IPS-11a (cell line): ENCODE data around the gene DBNL.

ENCODE experiments used
- H3K4me3 ChIP-seq: one replicate; pipeline ENCODE4 v1.5.1; 2013; ENCODE audit warnings: low read depth, low read length, control low read depth

The DBNL gene

GRCh38 chr7:44076101-44076895 is 31.8 kb downstream of the DBNL start:
- no peak overlapping the region for H3K4me3 ChIP-seq

GRCh38 chr7:44077061-44077460 is 32.6 kb downstream of the DBNL start:
- no peak overlapping the region for H3K4me3 ChIP-seq

GRCh38 chr7:44077681-44078091 is 33.2 kb downstream of the DBNL start:
- H3K4me3 ChIP-seq, result no peak overlapping the region

- H3K4me3 ChIP-seq, result no peak overlapping the region
Measured at GRCh38 chr7:44078521-44078920, 34.0 kb downstream of the DBNL start.

- no peak overlapping the region for H3K4me3 ChIP-seq
Measured at GRCh38 chr7:44079331-44080021, 35.0 kb downstream of the DBNL start.

- H3K4me3 ChIP-seq, result no peak overlapping the region
Measured at GRCh38 chr7:44080118-44080517, 35.6 kb downstream of the DBNL start.

- H3K4me3 ChIP-seq, result no peak overlapping the region
Measured at GRCh38 chr7:44080686-44081265, 36.3 kb downstream of the DBNL start.

GRCh38 chr7:44081266-44081748 is 36.8 kb downstream of the DBNL start:
- H3K4me3 ChIP-seq, result no peak overlapping the region

- H3K4me3 ChIP-seq, result peak overlapping the region; percentile 41
Measured at GRCh38 chr7:44082541-44083207, 38.2 kb downstream of the DBNL start.

GRCh38 chr7:44083796-44084195 is 39.3 kb downstream of the DBNL start:
- no peak overlapping the region for H3K4me3 ChIP-seq

- no peak overlapping the region for H3K4me3 ChIP-seq
Measured at GRCh38 chr7:44084701-44085100, 40.2 kb downstream of the DBNL start.

- H3K4me3 ChIP-seq, result no peak overlapping the region
Measured at GRCh38 chr7:44085546-44085945, 41.0 kb downstream of the DBNL start.

GRCh38 chr7:44086627-44087026 is 42.1 kb downstream of the DBNL start:
- no peak overlapping the region for H3K4me3 ChIP-seq

- H3K4me3 ChIP-seq, result no peak overlapping the region
Measured at GRCh38 chr7:44087911-44088838, 43.7 kb downstream of the DBNL start.

- no peak overlapping the region for H3K4me3 ChIP-seq
Measured at GRCh38 chr7:44093102-44093641, 48.7 kb downstream of the DBNL start.

GRCh38 chr7:44094365-44094764 is 49.9 kb downstream of the DBNL start:
- no peak overlapping the region for H3K4me3 ChIP-seq

- H3K4me3 ChIP-seq, result no peak overlapping the region
Measured at GRCh38 chr7:44094883-44095592, 50.5 kb downstream of the DBNL start.

- no peak overlapping the region for H3K4me3 ChIP-seq
Measured at GRCh38 chr7:44095781-44096180, 51.3 kb downstream of the DBNL start.

GRCh38 chr7:44096326-44096881 is 51.9 kb downstream of the DBNL start:
- no peak overlapping the region for H3K4me3 ChIP-seq
